NCI-H526 (cell line): ENCODE results near the gene PHF21B.

Source experiments
- DNase-seq, 2 experiments: peaks; one replicate each; lab custom pipeline; 2025; lab: John Stamatoyannopoulos, UW

Gene PHF21B

DNA sequence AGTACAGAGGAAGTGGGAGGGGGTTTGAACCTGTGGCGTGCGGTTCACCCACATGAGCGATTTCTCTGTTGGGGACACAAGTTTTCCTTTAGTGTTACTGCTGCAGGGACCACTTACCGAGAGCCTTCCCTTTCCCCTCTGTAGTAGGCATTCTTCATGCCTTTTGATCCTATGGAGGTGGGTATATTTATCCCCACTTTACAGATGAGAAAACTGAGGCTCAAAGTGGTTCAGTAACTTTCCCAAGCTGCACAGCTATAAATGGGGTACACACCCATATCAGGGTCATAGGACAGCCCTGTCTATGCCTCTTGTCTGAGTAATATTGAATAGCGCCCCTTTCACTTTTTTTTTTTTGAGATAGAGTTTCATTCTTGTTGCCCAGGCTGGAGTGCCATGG, 3.3 kb upstream of the PHF21B start:
- no peak for DNase-seq

- peak in 1 of 2 experiments; percentile 34 for DNase-seq
Observed at GRCh38 chr22:45010532-45010900, 711 bp upstream of the PHF21B start.

- DNase-seq, result peak in 1 of 2 experiments; percentile 60
Observed at GRCh38 chr22:45008751-45009605, 827 bp downstream of the PHF21B start.

DNA sequence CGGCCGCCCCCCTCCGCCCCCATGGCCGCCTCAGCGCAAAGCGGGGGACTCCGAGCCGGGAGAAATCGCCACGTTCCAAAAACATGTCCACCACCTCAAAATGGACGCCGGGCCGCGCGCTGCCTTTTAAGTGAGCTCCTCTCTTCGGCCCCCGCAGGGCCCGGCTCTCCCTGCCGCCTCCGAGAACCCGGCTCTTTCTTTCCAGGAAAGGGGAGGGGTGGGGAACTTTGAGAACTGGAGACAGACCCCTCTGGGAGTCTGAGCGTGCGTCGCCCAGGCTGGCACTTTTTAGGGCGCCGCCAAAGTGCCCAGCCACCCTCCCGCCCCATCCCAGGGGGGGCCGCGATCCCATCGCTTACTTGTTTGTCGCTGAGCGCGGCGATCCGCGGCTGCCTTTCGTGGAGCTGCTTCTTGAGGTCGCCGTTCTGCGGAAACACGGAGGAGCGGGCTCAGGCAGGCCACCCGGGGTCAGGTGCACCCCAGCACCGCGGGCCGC, 1.6 kb downstream of the PHF21B start:
- peak in 1 of 2 experiments; percentile 39 for DNase-seq

DNA sequence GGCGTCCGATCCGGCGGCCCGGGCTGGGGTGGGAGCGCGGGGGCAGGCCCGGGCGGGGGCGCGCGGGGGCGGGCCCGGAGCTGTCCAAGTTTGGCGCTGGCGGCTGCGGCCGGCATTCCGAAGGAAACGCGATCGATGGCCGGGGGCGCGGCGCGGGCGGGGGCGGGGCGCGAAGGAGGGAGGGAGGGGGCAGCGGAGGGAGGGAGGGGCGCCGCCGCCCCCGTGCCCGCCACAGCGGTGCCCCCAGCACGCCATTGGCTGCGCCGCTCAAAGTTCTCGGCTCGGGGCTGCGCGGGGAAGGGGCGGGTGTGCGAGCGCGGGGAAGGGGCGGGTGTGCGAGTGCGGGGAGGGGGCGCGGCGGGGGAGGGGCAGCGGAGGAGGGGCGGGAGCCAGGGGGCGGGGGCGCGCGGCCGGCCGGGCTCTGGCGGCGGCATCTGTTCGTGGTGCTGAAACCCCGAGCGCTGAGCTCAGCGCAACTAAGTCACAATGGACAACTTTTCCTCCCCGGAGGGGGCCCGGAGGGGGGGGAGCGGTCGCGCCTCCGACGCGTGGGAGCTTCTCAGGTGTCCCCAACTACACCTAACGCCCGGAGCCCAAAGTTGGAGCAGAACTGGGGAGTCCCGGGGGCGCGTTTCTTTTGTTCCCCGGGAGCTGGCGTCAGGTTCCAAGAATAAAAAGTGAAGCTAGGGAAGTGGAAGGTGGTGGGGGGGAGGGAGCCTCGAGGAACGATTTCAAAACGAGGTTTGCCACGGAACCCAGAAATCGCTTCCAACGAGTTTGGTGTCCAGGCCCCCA, 2.2 kb downstream of the PHF21B start:
- DNase-seq, result peak in 1 of 2 experiments; percentile 75

DNA sequence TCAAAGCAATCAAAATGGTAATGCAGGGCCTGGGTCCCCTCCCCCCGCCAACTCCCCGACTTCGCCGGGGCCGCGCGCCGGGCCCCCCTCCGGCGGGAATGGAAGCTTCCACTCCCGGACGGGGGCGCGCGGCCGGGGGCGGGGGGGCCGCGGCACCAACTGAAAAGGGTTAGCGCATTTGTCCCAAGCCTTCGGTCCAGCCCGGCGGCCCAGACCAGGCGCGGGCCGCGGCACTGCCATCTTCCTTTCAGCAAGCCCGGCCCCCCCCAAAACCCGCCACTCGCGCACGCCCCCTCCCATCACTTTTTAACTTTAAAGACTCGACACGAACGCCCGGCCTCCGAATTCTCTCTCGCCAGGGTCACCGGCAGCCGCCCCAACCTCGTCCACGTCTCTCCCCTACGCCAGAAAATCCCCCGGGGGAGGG, 2.8 kb downstream of the PHF21B start:
- no peak for DNase-seq

GRCh38 chr22:45006111-45006963, 3.5 kb downstream of the PHF21B start:
- no peak for DNase-seq

DNA sequence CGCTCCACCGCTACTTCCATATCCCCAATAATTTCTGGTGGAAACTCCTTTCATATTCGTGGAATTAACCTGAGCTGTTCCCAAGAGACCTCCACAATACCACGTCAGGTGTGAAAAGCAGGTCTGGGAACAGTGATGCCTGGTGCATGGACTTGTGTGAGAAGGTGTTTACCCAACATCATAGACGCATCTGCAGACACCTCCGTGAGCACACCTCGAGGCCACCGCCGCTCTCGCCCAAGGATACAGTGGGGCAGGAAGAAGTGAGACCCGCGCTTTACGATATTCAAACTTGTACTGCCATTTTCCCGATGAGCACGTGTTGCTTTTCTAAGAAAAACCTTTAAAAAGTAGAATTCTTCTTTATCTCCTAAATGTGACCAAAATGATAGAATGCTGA, 8.2 kb downstream of the PHF21B start:
- no peak for DNase-seq

- DNase-seq, result no peak
Observed at GRCh38 chr22:45000330-45000729, 9.5 kb downstream of the PHF21B start.

GRCh38 chr22:44999687-45000086, 10.1 kb downstream of the PHF21B start:
- DNase-seq, result no peak

- DNase-seq, result no peak
Observed at GRCh38 chr22:44999231-44999630, 10.6 kb downstream of the PHF21B start.

DNA sequence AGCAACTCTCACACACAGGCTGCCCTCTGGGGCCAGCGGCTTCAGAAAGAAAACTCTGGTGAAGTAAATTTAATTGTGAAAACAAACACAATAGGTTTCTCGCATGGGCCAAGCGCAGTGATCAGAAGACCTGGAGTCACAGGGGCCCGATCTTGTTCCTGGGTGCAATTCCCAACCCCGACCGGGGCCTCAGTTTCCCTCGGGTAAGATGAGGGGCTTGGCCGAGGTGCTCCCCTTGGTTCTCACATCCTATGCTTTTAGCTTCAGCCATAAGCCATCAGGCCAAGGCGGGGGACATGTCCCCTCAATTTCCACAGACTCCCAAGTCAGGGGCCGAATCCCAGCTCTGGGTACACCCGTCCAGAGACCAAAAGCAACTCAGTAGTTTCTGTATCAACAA, 11.5 kb downstream of the PHF21B start:
- no peak for DNase-seq

DNA sequence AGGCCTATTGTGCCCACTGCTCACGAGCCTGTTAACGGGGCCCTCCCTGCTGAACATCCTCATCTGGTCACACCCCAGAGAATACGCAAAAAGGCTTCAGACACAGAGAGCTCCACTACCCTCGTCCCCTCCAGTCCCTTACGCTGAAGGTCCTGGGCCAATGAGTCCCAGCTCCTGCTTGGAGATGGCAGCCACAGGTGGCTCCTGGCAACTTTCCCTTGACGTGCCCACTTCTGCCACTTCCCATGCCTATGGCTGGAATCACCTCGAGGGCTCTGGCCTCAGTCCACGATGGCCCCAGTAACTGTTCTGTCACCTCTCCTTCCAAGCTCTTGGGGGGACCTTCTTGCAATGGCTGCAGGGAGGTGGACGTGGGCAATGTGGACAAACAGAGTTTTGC, 12.7 kb downstream of the PHF21B start:
- DNase-seq, result no peak

GRCh38 chr22:44996648-44997047, 13.2 kb downstream of the PHF21B start:
- DNase-seq, result no peak

DNA sequence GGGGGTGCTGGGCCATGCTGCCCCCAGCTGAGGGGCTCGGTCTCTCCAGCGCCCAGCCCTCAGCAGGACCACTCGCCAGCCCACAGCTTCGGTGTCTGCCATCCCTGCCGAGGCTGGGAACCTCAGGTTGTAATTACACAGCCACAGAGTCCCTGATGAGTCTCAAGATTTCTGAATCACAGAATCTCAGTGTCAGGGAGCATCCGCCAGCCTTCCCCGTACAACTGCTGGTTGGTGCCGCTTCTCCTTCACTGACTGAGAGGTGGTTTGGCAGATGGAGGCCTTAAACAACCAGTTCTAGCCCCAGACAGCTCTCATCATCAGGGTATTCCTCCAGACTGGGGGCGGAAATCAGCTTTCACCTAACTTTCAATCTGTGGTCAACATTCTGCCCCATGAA, 13.7 kb downstream of the PHF21B start:
- DNase-seq, result no peak

DNA sequence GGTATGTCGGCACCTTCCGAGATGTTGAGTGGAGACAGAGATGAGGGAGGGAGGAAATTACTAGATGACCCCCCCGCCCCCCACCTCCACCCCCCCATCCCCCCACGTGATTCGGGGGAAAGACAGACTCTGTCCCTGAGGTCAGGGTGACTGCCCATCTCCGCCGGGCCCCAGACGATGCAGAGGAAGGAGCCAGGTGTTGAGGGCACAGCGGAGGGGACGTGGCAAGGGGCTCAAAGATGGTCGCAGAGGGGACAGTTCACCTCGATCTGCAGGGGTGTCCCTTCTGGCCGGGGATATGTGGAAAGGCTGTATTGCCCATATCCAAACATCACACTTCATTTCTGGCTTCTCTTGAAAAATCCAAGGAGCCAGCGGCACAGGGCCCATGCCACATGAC, 14.1 kb downstream of the PHF21B start:
- DNase-seq, result no peak

GRCh38 chr22:44995105-44995514, 14.7 kb downstream of the PHF21B start:
- peak; percentile 90 to 91 for DNase-seq

DNA sequence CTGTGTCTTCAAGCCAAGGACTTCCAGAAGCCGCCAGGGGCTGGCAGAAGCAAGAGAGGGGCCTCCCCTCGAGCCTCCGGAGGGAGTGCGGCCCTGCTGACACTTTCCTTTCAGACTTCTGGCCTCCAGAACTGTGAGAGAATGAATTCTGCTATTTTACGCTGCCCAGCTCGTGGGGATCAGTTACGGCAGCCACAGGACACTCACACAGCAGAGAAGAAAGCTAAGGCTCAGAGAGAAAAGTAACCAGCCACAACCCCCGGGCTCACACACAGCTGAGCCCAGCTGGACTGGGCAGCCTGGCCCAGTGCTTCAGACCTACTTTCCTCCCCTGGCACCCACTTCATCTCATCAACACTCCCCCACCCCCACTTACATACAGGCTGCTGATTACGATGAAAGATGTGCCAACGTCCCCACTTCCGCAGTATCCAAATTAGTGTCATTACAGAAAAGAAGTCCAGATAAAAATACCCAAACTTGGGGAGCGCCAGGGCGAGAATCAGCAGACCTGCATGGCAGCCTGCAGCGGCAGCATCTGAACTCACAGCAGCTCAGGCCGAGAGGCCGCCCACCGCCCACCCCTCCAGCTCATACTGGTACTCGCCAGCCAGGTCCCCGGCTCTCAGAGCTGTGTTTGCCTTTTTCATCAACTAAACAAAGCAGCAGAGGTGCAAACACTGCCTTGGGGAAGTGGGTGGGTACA, 15.3 kb downstream of the PHF21B start:
- DNase-seq, result no peak

DNA sequence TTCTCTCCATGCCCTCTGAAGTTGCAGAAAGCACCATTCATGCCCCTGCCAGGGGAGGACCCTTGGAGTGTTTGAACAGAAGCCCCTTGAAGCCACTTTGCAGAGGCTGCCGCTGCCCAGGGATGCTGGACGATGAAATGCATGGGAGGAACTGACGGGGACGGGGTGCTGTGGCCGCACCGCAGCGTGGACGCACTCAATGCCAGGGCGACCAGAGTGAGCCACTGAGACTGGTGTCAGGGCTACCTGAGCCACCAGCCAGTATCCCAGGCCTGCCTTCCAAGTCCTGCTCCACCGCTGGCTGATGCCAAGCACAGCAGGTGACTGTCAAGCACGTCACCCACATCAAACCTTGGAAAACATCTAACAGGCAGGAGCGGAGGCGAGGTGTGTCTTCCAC, 17.6 kb downstream of the PHF21B start:
- DNase-seq, result no peak

GRCh38 chr22:44991218-44991617, 18.6 kb downstream of the PHF21B start:
- DNase-seq, result no peak

DNA sequence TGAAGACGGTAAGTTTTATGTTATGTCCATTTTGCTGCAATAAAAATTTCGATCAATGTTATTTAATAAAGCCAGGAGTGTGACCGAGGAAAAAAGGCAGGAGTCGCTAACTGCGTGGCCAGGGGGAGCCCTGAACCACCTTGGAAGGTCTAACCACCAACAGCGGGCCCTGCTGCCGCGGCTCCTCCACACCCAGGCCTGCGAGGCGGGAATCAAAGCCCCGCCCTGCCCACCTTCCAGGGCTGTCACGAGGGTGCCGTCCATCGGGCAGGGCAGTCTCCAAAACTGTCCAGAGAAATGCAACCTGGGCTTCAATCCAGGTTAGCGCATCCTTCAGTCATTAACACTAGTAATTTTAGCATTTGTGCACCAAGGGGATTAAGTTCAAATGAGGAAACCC, 19.0 kb downstream of the PHF21B start:
- no peak for DNase-seq
